Uterus (tissue), 2 donors: Measurements from ENCODE around the gene DOCK3.

ENCODE experiments used
- CTCF ChIP-seq, 4 experiments: fragments of 200-600 bp in 2 of 4; fragments of 450-650 bp in 2 of 4; sonication (generic) in 2 of 4; IDR thresholded peaks; one replicate each; pipeline ENCODE4 v1.5.1; 2016 to 2019; ENCODE audit warnings: antibody characterized with exemption in 4 of 4, mild to moderate bottlenecking in 2 of 4, moderate library complexity in 1 of 4
- POLR2A ChIP-seq, 2 donors: fragments of 450-650 bp; IDR thresholded peaks; one replicate each; pipeline ENCODE4 v1.6.1; 2016; ENCODE audit warnings: antibody characterized with exemption in 2 of 2, mild to moderate bottlenecking in 1 of 2, moderate library complexity in 1 of 2

- no peak for TF ChIP-seq CTCF (IDR thresholded peaks at IDR 0.05)
- no peak for TF ChIP-seq POLR2A (IDR thresholded peaks at IDR 0.05)
Measured at GRCh38 chr3:51276046-51276445, 601.3 kb downstream of the DOCK3 start.
